ENCODE results near the gene MAN2B1.

- TF ChIP-seq CTCF (conservative IDR thresholded peaks at IDR 0.05; ENCODE audit: low read length) (no peak), EZH2phosphoT487 (IDR thresholded peaks at IDR 0.05; ENCODE audit: borderline replicate concordance) (no peak)
Measured at GRCh38 chr19:12648088-12648487, 18.5 kb downstream of the MAN2B1 start.
